ENCODE results near the gene PPIB.

DNA sequence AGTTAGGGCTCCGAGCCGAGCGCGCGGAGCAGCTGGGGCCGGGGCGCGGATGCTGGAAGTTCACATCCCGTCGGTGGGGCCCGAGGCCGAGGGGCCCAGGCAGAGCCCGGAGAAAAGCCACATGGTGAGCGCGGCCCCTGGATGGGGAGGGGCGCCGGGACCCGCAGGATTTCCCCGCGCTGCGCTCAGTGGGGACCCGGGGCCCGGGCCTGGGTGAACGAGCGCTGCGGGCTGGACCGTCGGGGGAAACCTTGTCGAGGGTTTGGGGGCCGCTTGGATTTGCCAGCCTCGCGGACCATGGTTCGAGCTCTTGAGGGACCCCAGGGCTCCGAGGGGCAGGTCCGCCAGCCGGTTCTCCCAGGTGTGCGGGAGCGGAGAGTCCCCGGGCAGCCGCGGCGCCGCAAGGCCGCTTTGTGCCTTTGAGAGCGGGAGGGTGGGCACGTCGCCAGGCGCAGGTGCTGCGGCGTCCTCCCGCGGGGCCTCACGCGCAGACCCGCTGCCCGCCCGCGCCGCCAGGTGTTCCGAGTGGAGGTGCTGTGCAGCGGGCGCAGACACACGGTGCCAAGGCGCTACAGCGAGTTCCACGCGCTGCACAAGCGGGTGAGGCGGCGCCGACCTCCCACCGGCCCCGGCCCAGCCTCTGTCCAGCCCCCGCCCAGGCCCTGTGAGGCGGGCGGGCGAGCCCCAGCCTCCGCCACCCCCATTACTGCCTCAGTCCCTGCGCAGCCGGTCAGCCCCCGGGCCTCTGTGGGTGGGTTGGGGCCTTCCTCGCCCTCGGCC lies 10.9 kb downstream of the PPIB start, which contains the start of gene SNX22:
- TF ChIP-seq POLR2A (IDR thresholded peaks at IDR 0.05; ENCODE audit: low read depth, low read length) (no peak), POLR2AphosphoS5 (IDR thresholded peaks at IDR 0.05; ENCODE audit: low read depth, low read length) (no peak), TAF1 (IDR thresholded peaks at IDR 0.05; ENCODE audit: low read depth, low read length) (no peak), SPI1 (IDR thresholded peaks at IDR 0.05; ENCODE audit: low read depth, low read length) (no peak), POU2F2 (IDR thresholded peaks at IDR 0.05; ENCODE audit: low read depth, low read length) (no peak)

All from GM12891 (cell line).